ENCODE data around the gene SEMA3C.
A peak's percentile ranks its signal among the peaks of the same experiment; 100 is the strongest.

SEMA3C gene

GRCh38 chr7:80736371-80737125 is 182.3 kb downstream of the SEMA3C start:
- DNase-seq (ENCODE audit: low read depth, low spot score) = no peak

DNA sequence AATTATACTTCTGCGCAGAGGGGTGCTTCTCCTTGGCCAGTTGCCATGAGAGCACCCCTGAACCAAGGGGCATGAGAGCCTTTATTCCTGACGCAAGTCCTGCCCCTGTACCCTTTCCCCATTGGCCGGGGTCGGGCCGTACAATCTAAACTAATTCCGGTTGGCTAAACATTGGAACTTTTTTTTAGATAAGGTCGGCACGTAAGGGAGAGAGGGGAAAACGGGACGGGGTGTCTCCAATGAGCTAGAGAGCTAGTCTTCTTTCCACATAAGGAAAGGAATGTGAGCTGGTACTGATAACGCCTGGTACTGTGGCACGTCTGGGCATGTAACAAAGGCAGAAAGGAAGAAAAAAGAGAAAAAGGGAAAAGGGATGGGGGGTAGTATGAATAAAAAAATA is 183.5 kb downstream of the SEMA3C start:
- DNase-seq (ENCODE audit: low read depth, low spot score) = no peak

DNA sequence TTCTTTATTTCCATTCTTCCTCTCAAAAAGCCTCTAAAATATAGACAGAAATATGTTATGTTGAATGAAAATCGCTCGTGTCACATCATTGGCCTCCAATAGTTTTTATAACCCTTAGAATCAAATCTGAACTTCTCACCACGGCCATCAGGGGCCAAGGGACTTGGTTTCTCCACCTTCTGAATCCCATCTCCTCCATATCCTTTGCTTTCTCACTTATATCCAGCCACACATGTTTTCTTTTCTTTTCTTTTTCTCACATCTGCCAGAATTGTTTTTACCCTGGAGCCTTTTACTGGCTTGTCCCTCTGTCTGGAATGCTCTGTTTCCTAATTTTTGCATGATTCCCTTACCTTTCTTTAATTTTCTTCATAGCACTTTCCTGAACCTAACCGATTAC is 184.8 kb downstream of the SEMA3C start:
- DNase-seq (ENCODE audit: low read depth, low spot score) = no peak

- no peak for DNase-seq (ENCODE audit: low read depth, low spot score)
These were observed 185.4 kb downstream of the SEMA3C start for GRCh38 chr7:80733333-80733915.

GRCh38 chr7:80732630-80733029 is 186.2 kb downstream of the SEMA3C start:
- DNase-seq (ENCODE audit: low read depth, low spot score) = no peak

DNA sequence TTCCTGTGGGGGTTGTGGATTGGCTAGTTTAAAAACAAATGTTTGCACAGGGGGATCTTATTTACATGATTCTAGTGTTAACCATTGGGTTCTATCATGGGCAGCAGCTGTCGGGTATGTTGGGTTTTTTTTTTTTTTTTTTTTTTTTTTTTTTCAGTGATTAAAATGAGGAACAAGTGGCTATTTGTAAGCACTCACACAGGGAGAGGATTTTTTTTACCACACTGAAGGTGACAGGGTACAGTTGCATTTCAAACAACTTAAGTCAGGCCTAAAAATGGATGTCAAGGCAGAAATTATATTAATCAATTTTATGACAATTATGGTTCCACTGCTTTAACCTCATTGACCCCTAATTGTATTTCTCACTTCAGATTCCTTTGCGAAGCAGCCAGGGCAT is 187.6 kb downstream of the SEMA3C start:
- no peak for DNase-seq (ENCODE audit: low read depth, low spot score)

DNA sequence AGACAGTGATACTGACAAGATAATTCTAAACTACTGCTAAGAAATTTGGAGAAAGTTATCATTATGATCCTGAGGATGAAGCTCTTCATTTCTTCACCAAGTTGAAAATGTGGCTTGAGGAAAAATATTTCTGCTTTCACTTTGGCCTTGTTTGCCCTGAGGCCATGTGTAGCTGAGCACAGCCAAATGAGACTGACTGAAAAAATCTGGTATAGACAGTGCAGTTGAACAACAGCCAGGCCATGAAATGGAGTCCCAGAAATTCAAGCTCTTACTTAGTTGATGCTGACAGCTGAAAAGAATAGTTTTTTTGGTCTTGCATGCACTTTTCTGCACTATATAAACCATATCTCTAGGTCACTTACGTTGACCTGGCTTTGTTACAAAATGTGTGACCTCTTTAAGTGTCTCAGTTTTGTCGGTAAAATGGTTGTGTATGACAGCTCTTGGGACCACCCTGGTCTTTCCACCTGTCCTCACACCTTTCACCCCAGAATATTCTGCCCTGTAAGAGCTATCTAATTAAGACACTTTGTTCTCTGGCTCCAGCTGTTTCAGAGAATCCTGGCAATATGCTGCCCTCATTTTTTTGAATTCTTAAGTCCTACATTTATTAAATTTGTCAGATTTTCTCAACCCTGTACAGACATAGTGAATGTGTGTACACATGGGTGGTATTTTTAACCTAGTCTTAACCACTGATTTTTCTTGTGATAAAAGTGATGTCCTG is 189.1 kb downstream of the SEMA3C start:
- no peak for DNase-seq (ENCODE audit: low read depth, low spot score)

DNA sequence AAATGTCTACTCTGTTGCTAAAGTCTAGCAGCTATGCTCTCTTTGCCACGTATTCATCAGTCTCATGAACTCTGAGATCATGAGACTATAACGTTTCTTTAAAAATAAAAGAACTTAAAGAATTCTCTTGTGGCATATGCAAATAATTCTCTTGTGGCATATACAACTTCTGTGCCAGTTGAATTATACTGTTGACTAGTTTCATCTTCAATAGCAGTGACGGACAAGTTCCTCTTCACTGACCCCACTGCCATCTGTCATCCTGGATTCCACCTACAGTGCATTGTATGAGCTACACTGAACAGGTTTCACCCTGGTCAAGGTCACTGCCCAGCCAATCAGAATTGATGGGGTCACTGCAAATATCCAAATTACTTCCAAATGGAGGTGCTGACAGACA is 192.2 kb downstream of the SEMA3C start:
- DNase-seq (ENCODE audit: low read depth, low spot score) = no peak

DNA sequence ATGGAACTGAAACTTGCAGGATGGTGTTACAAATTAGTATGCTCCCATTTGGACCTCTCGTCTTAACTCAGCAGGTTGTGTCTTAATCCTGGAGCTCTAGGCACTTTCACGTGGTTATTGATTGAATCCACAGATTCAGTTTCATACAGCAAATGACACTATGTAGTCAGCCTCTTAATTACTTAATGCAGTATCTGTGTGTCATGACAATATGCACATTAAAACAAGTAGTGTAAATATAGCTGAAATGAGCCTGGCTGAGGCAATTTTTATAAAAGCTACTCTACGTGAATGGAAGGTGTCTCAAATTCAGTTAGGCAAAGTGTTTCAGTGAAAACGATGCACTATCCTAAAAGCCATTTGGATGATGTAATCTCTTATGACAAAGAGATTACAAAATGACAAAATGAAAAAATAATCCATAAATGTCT is 193.7 kb downstream of the SEMA3C start:
- DNase-seq (ENCODE audit: low read depth, low spot score) = no peak

GRCh38 chr7:80724249-80724871 is 194.5 kb downstream of the SEMA3C start:
- no peak for DNase-seq (ENCODE audit: low read depth, low spot score)

- peak; percentile 83 for DNase-seq (ENCODE audit: low read depth, low spot score)
These were observed 196.1 kb downstream of the SEMA3C start for GRCh38 chr7:80722616-80723195.

- no peak for DNase-seq (ENCODE audit: low read depth, low spot score)
These were observed 196.8 kb downstream of the SEMA3C start for GRCh38 chr7:80721883-80722615.

- no peak for DNase-seq (ENCODE audit: low read depth, low spot score)
These were observed 198.7 kb downstream of the SEMA3C start for GRCh38 chr7:80720146-80720545.

DNA sequence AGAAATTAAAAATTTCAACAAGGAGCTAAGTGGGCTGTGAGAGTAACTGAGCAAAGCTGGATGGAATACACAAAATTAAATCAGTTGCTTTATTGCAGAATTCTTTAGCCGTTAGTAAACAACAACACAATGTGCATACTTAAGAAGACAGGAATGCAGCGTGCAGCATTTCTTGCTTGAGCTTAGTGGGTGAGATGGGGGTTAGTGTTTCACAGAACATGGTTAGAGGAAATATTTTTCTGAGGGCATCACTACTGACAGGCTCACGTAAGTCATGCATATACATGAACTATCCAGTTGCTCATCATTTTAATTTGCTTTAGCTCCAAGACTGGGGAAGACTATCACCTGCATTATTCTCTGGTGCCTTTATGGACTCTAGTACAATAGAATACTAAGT is 199.6 kb downstream of the SEMA3C start:
- no peak for DNase-seq (ENCODE audit: low read depth, low spot score)

DNA sequence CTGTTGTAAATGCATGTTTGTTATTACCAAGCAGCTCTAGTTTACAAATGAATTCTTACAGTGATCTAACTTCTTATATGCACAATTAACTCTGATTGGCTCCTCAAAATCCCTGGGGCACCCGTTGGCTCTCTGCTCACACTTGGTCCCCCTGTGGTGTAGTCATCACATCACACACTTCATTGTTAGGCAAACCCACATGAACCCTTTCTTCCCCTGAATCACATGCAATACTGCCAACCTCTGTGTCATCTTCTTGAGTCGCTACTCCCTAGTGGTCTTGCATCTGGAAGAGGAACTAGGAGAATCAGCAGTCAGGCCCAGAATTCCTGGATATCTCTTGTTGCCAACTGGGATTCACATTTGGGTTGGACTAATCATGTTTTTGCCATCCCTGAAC is 207.3 kb downstream of the SEMA3C start:
- DNase-seq (ENCODE audit: low read depth, low spot score) = no peak

DNA sequence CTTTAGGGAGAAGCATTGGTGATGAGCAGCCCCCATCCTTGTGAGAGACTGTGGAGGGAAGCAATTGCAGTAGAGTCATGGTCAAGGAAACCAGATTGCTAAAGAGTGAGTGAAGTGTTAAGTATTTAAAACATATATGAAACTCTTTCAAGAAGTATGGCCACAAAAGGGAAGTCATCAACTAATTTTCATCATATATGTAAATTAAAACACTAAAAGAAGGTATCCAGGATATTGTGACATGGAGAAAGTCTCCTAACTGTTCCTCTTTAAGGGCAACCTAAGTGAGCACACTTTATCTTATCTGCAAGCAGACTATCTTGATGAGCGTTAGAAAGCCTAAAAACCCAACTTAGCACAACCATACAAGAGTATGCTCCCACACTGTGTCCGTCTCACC is 210.7 kb downstream of the SEMA3C start:
- no peak for DNase-seq (ENCODE audit: low read depth, low spot score)

DNA sequence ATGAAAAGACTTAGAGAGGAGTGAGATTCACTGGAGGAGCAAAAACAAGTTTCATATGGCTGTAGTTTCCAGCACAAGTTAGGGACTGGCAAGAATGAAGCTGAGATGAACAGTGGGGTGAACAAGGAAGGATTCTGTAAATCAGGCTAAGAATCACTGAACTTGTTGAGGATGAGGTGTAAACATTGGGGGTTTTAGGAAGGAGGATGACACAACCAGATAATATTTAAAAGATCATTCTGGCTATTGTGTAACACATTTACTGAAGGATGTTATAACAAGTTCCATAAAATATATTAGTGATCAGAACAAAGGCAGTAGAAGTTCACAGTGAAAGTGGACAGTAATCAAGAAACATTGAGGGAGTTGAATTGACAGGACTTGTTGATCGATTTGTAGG is 211.5 kb downstream of the SEMA3C start:
- no peak for DNase-seq (ENCODE audit: low read depth, low spot score)

GRCh38 chr7:80705130-80705781 is 213.6 kb downstream of the SEMA3C start:
- no peak for DNase-seq (ENCODE audit: low read depth, low spot score)

DNA sequence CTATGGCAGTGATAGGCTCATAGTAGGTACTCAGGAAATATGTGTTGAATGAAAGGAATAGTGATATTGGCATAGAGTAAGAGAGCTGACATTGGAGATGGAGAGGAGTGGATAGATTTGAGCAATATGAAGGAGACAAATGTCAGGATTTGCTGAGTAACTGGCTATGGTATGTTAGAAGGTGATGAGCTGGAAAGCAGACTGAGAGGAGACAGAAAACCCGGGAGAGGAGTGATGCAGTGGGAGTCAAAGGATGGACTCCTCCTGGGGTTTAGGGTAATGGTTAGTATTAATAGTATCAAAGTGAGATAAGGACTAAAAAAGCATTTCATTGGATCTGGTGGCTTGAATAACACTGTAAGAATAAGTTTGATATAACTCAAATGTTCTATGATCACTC is 215.6 kb downstream of the SEMA3C start:
- no peak for DNase-seq (ENCODE audit: low read depth, low spot score)

GRCh38 chr7:80699721-80700256 is 219.1 kb downstream of the SEMA3C start:
- no peak for DNase-seq (ENCODE audit: low read depth, low spot score)

Measured in smooth muscle cell of the brain vasculature (primary cell).